A673 (cell line): ENCODE results near the gene SLC26A4. TPM values are rescaled to one million over a fixed set of nuclear protein-coding genes. Genes with fewer than 3 reads are reported as not detected.

Experiments used
- BruUV-seq: library from RNA; stranded (reverse); fragments of 400-500 nt; replicated peaks from 2 replicates; lab custom pipeline; 2021; lab: Mats Ljungman, UMichigan
- CTCF ChIA-PET: fragments of 300-600 bp; sonication (Branson Sonifier 250); formaldehyde crosslinking; loops from one replicate; lab custom pipeline; 2022; ENCODE audit warnings: antibody characterized with exemption; lab: Charles Lee
- POLR2A ChIA-PET: fragments of 300-600 bp; sonication (Branson Sonifier 250); formaldehyde crosslinking; loops from one replicate; lab custom pipeline; 2022; ENCODE audit warnings: antibody characterized with exemption; ENCODE audit not compliant: low non-redundant PET; lab: Charles Lee
- DNase-seq: peaks from one replicate; pipeline ENCODE4 v3.0.0-alpha.2; 2015; ENCODE audit warnings: low spot score
- H3K27ac ChIP-seq: fragments of 200-600 bp; sonication (generic); 2 replicates; pipeline ENCODE4 v1.5.1; 2016; ENCODE audit warnings: mixed run types, low read depth, mild to moderate bottlenecking, mixed read lengths, antibody characterized with exemption, low read length; ENCODE audit not compliant: poor library complexity, severe bottlenecking
- H3K27me3 ChIP-seq: fragments of 200-600 bp; sonication (generic); replicated peaks from 2 replicates; pipeline ENCODE4 v1.6.1; 2017; ENCODE audit warnings: mixed run types, low read depth, mild to moderate bottlenecking, mixed read lengths, antibody characterized with exemption, low read length; ENCODE audit not compliant: insufficient read depth, poor library complexity
- H3K36me3 ChIP-seq: fragments of 200-600 bp; sonication (generic); 2 replicates; pipeline ENCODE4 v1.6.1; 2016; ENCODE audit warnings: mixed run types, mild to moderate bottlenecking, mixed read lengths, antibody characterized with exemption, low read length; ENCODE audit not compliant: insufficient read depth, poor library complexity, severe bottlenecking
- H3K4me1 ChIP-seq: fragments of 200-600 bp; sonication (generic); 2 replicates; pipeline ENCODE4 v1.6.1; 2017; ENCODE audit warnings: mixed run types, mild to moderate bottlenecking, mixed read lengths, antibody characterized with exemption, low read length; ENCODE audit not compliant: insufficient read depth, poor library complexity, severe bottlenecking
- H3K4me3 ChIP-seq: fragments of 200-600 bp; sonication (generic); 2 replicates; pipeline ENCODE4 v1.5.1; 2016; ENCODE audit warnings: low read depth, mixed run types, mild to moderate bottlenecking, mixed read lengths, low read length; ENCODE audit not compliant: poor library complexity, severe bottlenecking
- H3K9me3 ChIP-seq: fragments of 200-600 bp; sonication (generic); 2 replicates; pipeline ENCODE4 v1.6.1; 2016; ENCODE audit warnings: mixed run types, low read depth, mild to moderate bottlenecking, mixed read lengths, antibody characterized with exemption, low read length; ENCODE audit not compliant: poor library complexity, severe bottlenecking
- EZH2 ChIP-seq: fragments of 200-600 bp; sonication (generic); IDR thresholded peaks from 2 replicates; pipeline ENCODE4 v1.6.1; 2017; ENCODE audit warnings: borderline replicate concordance, low read depth, mild to moderate bottlenecking, mixed read lengths, antibody characterized with exemption, low read length; ENCODE audit not compliant: poor library complexity, severe bottlenecking
- intact Hi-C: fragments of 100-400 bp; cut with micrococcal nuclease; formaldehyde crosslinking; loops from one replicate; pipeline ENCODE4 v1.10.0; 2022; ENCODE audit not compliant: unreplicated experiment
- total RNA-seq: library from RNA; stranded (reverse); gene quantifications from 2 replicates; pipeline ENCODE4 v1.2.3, GENCODE V29; 2021
- TF ChIP-seq, protein P1 (sequence below): fragments of 300-800, 200-600 bp; sonication (generic); conservative IDR thresholded peaks from 2 replicates; pipeline ENCODE4 v1.5.1; 2017; ENCODE audit warnings: low read depth, mild to moderate bottlenecking, antibody characterized with exemption, low read length, moderate library complexity, mixed read lengths

SLC26A4 gene
- total RNA-seq, 1 experiment from 2014 or later, result not detected

GRCh38 chr7:107680478-107680877, 19.9 kb downstream of the SLC26A4 start:
- no TSS peak for BruUV-seq
- intact Hi-C loops, result no loop called here
- ChIA-PET CTCF (no interaction called here), POLR2A (no interaction called here)
- H3K4me1 ChIP-seq, result no peaks in the 10 kb centered on the region
- TF ChIP-seq, protein P1, sequence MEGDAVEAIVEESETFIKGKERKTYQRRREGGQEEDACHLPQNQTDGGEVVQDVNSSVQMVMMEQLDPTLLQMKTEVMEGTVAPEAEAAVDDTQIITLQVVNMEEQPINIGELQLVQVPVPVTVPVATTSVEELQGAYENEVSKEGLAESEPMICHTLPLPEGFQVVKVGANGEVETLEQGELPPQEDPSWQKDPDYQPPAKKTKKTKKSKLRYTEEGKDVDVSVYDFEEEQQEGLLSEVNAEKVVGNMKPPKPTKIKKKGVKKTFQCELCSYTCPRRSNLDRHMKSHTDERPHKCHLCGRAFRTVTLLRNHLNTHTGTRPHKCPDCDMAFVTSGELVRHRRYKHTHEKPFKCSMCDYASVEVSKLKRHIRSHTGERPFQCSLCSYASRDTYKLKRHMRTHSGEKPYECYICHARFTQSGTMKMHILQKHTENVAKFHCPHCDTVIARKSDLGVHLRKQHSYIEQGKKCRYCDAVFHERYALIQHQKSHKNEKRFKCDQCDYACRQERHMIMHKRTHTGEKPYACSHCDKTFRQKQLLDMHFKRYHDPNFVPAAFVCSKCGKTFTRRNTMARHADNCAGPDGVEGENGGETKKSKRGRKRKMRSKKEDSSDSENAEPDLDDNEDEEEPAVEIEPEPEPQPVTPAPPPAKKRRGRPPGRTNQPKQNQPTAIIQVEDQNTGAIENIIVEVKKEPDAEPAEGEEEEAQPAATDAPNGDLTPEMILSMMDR, result no peak
- no peak for TF ChIP-seq EZH2
- no peak overlapping the region for H3K27ac ChIP-seq
- H3K36me3 ChIP-seq, result no peaks in the 10 kb centered on the region
- no peak overlapping the region for H3K4me3 ChIP-seq
- no peak for DNase-seq
- no peaks in the 10 kb centered on the region for H3K9me3 ChIP-seq
- no peaks in the 10 kb centered on the region for H3K27me3 ChIP-seq

- TF ChIP-seq EZH2, result no peak
- TF ChIP-seq, protein P1, result no peak
- Histone ChIP-seq H3K36me3 (no peaks in the 10 kb centered on the region), H3K4me3 (no peak overlapping the region), H3K4me1 (no peaks in the 10 kb centered on the region), H3K27ac (no peak overlapping the region), H3K27me3 (no peaks in the 10 kb centered on the region), H3K9me3 (no peaks in the 10 kb centered on the region)
- ChIA-PET POLR2A (no interaction called here), CTCF (no interaction called here)
- no TSS peak for BruUV-seq
- DNase-seq, result no peak
- intact Hi-C loops, result no loop called here
Observed at GRCh38 chr7:107682886-107683285, 22.3 kb downstream of the SLC26A4 start.

- H3K36me3 ChIP-seq, result no peaks in the 10 kb centered on the region
- no TSS peak for BruUV-seq
- H3K9me3 ChIP-seq, result no peaks in the 10 kb centered on the region
- no peak for DNase-seq
- H3K4me1 ChIP-seq, result no peaks in the 10 kb centered on the region
- ChIA-PET POLR2A (no interaction called here), CTCF (interaction anchor here (0.6 kb wide), 1 partner anchor 683 kb away, joined by 3 read pairs; no protein-coding TSS in a partner anchor)
- no peaks in the 10 kb centered on the region for H3K27me3 ChIP-seq
- no peak overlapping the region for H3K27ac ChIP-seq
- TF ChIP-seq, protein P1, result no peak
- TF ChIP-seq EZH2, result no peak
- H3K4me3 ChIP-seq, result no peak overlapping the region
- intact Hi-C loops, result no loop called here
Observed at GRCh38 chr7:107684287-107684686, 23.7 kb downstream of the SLC26A4 start.
